Astrocyte (in vitro differentiated cells and primary cell): Measurements from ENCODE around the gene ADCY5.

Source experiments
- EZH2 ChIP-seq: IDR thresholded peaks from 2 replicates; pipeline ENCODE4 v1.6.1; 2012; ENCODE audit warnings: mild to moderate bottlenecking, low read length, inconsistent platforms; ENCODE audit not compliant: insufficient read depth
- TF ChIP-seq, protein P1 (sequence below): IDR thresholded peaks from 2 replicates; pipeline ENCODE4 v1.5.1; 2011; ENCODE audit warnings: low read depth, mild to moderate bottlenecking, inconsistent platforms, low read length, moderate library complexity; ENCODE audit not compliant: insufficient read depth

DNA sequence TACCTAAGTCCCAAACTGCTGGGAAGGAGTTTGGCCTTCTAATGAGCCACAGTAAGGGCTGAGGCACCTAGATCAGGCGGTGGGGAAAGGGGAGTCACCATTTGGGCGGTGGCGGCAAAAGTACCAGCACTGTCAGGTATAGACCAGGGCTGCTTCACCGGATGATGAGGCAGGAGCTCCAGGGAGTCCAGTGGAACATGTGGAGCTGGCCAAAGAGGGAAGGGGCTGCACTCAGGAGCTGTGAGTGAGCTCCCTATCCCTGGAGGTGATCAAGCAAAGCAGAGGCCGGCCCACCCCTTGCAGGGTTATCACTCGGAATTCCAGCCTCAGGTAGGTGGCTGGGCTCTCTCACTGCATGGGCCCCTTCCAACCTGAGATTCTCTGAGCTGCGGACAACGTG, 138.7 kb downstream of the ADCY5 start:
- TF ChIP-seq EZH2: no peak
- TF ChIP-seq, protein P1, sequence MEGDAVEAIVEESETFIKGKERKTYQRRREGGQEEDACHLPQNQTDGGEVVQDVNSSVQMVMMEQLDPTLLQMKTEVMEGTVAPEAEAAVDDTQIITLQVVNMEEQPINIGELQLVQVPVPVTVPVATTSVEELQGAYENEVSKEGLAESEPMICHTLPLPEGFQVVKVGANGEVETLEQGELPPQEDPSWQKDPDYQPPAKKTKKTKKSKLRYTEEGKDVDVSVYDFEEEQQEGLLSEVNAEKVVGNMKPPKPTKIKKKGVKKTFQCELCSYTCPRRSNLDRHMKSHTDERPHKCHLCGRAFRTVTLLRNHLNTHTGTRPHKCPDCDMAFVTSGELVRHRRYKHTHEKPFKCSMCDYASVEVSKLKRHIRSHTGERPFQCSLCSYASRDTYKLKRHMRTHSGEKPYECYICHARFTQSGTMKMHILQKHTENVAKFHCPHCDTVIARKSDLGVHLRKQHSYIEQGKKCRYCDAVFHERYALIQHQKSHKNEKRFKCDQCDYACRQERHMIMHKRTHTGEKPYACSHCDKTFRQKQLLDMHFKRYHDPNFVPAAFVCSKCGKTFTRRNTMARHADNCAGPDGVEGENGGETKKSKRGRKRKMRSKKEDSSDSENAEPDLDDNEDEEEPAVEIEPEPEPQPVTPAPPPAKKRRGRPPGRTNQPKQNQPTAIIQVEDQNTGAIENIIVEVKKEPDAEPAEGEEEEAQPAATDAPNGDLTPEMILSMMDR: no peak
